ENCODE results near the gene ASB3. TPM values are rescaled to one million over a fixed set of nuclear protein-coding genes. Genes with fewer than 3 reads are reported as not detected.

The ASB3 gene
- total and polyA plus RNA-seq, 9 of the 15 experiments (the other 6 are each of a cell fraction or from before 2014, with no cell fraction given), result 13.6 to 35.3 (median 18.7) TPM

DNA sequence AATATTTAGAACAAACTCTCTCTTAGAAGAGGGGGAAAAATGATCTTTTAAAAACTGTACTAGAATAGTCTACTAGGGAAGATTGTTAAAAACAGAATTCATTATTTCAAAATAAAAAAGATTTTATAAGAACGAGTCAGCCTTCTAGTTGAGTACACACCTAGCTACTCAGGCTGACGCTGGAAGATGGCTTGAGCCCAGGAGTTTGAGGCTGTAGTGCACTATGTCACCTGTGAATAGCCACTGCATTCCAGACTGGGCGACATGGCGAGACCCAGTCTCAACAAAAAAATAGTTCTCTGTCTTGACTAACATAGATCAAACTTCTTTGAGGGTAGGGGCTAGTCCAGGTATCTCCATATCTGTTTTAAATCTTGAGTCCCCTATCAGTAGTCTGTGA is 34.0 kb upstream of the ASB3 start:
- DNase-seq (ENCODE audit: extremely low read depth in 1 of 4, low spot score in 3 of 4) (no peak), FAIRE-seq (no peak), ATAC-seq (peak; percentile 50)
- WGBS (ENCODE audit: insufficient coverage, low coverage, missing lambda C conversion rate), result 60% methylated on average over 4 of the region's 4 CpGs
- intact Hi-C loops (cut with micrococcal nuclease) (loop anchor here (10.0 kb wide), 2 partner anchors 226 to 396 kb away; no protein-coding TSS in a partner anchor), in situ Hi-C loops (cut with MboI) (no loop called here)
- Histone ChIP-seq H3K9me3 (replicated peaks; ENCODE audit: control insufficient read depth, insufficient read depth, low read depth, low read length) (no peaks in the 10 kb centered on the region), H3K27me3 (ENCODE audit: control insufficient read depth in 2 of 2, insufficient read depth in 2 of 2, low read length in 2 of 2) (no peaks in the 10 kb centered on the region), H3K4me1 (replicated peaks in 1 of 2; ENCODE audit: control insufficient read depth in 2 of 2, insufficient read depth in 2 of 2, low read length in 2 of 2) (no peaks in the 10 kb centered on the region; a peak in 1 of 5 replicates), H2AFZ (ENCODE audit: low read depth, low read length) (no peak overlapping the region), H4K20me1 (replicated peaks; ENCODE audit: control insufficient read depth, insufficient read depth, low read length) (no peaks in the 10 kb centered on the region), H3K9ac (ENCODE audit: insufficient read depth in 1 of 2, low read depth in 2 of 2, low read length in 2 of 2) (no peak overlapping the region), H3K27ac (ENCODE audit: extremely low read depth, low read depth, low read length) (no peak overlapping the region), H3K79me2 (ENCODE audit: control insufficient read depth, insufficient read depth, low read length) (no peaks in the 10 kb centered on the region), H3K4me2 (ENCODE audit: insufficient read depth, low read length) (no peak overlapping the region), H3K9me1 (ENCODE audit: control insufficient read depth, insufficient read depth, low read length) (no peaks in the 10 kb centered on the region), H3K4me3 (no peak overlapping the region), H3K36me3 (ENCODE audit: control insufficient read depth, insufficient read depth, low read length) (peaks cover 27% of the 10 kb centered on the region; the same call in 2 of the 3 replicates)
- ChIA-PET CTCF (ENCODE audit: low intra/inter-chr PET ratio) (no interaction called here), POLR2A (interaction anchor here (0.7 kb wide), 1 partner anchor 13 kb away, joined by 3 read pairs; no protein-coding TSS in a partner anchor)
- TF ChIP-seq CREM (IDR thresholded peaks at IDR 0.05; ENCODE audit: low read depth) (no peak), CHD1 (IDR thresholded peaks at IDR 0.05; ENCODE audit: low read length) (no peak), TSC22D4 (tag; IDR thresholded peaks at IDR 0.05) (no peak), ZNF311 (CRISPR knock-in tag; IDR thresholded peaks at IDR 0.05) (no peak), SMAD1 (IDR thresholded peaks at IDR 0.05; ENCODE audit: low read depth, low read length, partially characterized antibody) (no peak), POLR3G (IDR thresholded peaks at IDR 0.05; ENCODE audit: extremely low read depth, insufficient read length, insufficient replicate concordance) (no peak), ZFPM2 (CRISPR knock-in tag; IDR thresholded peaks at IDR 0.05) (no peak), ZKSCAN1 (IDR thresholded peaks at IDR 0.05; ENCODE audit: low read depth, low read length) (no peak)
- TF ChIP-seq, protein P1, sequence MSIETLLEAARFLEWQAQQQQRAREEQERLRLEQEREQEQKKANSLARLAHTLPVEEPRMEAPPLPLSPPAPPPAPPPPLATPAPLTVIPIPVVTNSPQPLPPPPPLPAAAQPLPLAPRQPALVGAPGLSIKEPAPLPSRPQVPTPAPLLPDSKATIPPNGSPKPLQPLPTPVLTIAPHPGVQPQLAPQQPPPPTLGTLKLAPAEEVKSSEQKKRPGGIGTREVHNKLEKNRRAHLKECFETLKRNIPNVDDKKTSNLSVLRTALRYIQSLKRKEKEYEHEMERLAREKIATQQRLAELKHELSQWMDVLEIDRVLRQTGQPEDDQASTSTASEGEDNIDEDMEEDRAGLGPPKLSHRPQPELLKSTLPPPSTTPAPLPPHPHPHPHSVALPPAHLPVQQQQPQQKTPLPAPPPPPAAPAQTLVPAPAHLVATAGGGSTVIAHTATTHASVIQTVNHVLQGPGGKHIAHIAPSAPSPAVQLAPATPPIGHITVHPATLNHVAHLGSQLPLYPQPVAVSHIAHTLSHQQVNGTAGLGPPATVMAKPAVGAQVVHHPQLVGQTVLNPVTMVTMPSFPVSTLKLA (conservative IDR thresholded peaks at IDR 0.05), result no peak
- TF ChIP-seq, protein P2, sequence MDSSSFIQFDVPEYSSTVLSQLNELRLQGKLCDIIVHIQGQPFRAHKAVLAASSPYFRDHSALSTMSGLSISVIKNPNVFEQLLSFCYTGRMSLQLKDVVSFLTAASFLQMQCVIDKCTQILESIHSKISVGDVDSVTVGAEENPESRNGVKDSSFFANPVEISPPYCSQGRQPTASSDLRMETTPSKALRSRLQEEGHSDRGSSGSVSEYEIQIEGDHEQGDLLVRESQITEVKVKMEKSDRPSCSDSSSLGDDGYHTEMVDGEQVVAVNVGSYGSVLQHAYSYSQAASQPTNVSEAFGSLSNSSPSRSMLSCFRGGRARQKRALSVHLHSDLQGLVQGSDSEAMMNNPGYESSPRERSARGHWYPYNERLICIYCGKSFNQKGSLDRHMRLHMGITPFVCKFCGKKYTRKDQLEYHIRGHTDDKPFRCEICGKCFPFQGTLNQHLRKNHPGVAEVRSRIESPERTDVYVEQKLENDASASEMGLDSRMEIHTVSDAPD (CRISPR knock-in tag; IDR thresholded peaks at IDR 0.05), result no peak
- TF ChIP-seq, protein P3, sequence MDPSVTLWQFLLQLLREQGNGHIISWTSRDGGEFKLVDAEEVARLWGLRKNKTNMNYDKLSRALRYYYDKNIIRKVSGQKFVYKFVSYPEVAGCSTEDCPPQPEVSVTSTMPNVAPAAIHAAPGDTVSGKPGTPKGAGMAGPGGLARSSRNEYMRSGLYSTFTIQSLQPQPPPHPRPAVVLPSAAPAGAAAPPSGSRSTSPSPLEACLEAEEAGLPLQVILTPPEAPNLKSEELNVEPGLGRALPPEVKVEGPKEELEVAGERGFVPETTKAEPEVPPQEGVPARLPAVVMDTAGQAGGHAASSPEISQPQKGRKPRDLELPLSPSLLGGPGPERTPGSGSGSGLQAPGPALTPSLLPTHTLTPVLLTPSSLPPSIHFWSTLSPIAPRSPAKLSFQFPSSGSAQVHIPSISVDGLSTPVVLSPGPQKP (CRISPR knock-in tag; IDR thresholded peaks at IDR 0.05), result no peak
- TF ChIP-seq, protein P4, sequence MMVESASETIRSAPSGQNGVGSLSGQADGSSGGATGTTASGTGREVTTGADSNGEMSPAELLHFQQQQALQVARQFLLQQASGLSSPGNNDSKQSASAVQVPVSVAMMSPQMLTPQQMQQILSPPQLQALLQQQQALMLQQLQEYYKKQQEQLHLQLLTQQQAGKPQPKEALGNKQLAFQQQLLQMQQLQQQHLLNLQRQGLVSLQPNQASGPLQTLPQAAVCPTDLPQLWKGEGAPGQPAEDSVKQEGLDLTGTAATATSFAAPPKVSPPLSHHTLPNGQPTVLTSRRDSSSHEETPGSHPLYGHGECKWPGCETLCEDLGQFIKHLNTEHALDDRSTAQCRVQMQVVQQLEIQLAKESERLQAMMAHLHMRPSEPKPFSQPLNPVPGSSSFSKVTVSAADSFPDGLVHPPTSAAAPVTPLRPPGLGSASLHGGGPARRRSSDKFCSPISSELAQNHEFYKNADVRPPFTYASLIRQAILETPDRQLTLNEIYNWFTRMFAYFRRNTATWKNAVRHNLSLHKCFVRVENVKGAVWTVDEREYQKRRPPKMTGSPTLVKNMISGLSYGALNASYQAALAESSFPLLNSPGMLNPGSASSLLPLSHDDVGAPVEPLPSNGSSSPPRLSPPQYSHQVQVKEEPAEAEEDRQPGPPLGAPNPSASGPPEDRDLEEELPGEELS (CRISPR knock-in tag; IDR thresholded peaks at IDR 0.05; ENCODE audit: borderline replicate concordance), result no peak
- no TSS peak for BruUV-seq (replicated peaks)
